HCT116 (cell line): ENCODE data around the gene NOL3. TPM values are rescaled to one million over a fixed set of nuclear protein-coding genes. Genes with fewer than 3 reads are reported as not detected.

ENCODE experiments used
- ATAC-seq: fragments of 200-7000 bp; cut with Tn5 transposase; 2 replicates; pipeline ENCODE4 v1.9.1; 2020; ENCODE audit warnings: mild to moderate bottlenecking, moderate library complexity
- BruUV-seq: library from RNA; stranded (reverse); fragments of 400-500 nt; replicated peaks from 2 replicates; lab custom pipeline; 2021; lab: Mats Ljungman, UMichigan
- CTCF ChIA-PET: fragments of 300-600 bp; sonication (Branson Sonifier 250); formaldehyde crosslinking; loops from one replicate; lab custom pipeline; 2021; ENCODE audit warnings: antibody characterized with exemption; lab: Charles Lee
- POLR2A ChIA-PET: fragments of 300-600, 350-600 bp; sonication (Branson Sonifier 250); formaldehyde crosslinking; loops from one replicate; lab custom pipeline; 2021; ENCODE audit warnings: antibody characterized with exemption; lab: Charles Lee
- RAD21 ChIA-PET, 2 experiments: fragments of 300-600 bp; sonication (Branson Sonifier 250); formaldehyde crosslinking; loops; one replicate each; lab custom pipeline; 2023; ENCODE audit warnings: low total read pairs in 2 of 2; ENCODE audit not compliant: uncharacterized antibody in 2 of 2, unreplicated experiment in 2 of 2, low non-redundant PET in 1 of 2; lab: Charles Lee
- DNase-seq: peaks from one replicate; pipeline ENCODE4 v3.0.0-alpha.2; 2010; ENCODE audit warnings: low read depth, low spot score
- H2AFZ ChIP-seq: fragments of 200-600 bp; shearing (Covaris generic), sonication (generic); 2 replicates; pipeline ENCODE4 v1.6.1; 2017; ENCODE audit warnings: low read depth, mixed run types, mixed read lengths, antibody characterized with exemption, low read length; ENCODE audit not compliant: poor library complexity, severe bottlenecking
- H3K27ac ChIP-seq: 2 replicates; pipeline ENCODE4 v1.5.1; 2012; ENCODE audit warnings: low read depth, low read length
- H3K27me3 ChIP-seq: fragments of 200-600 bp; sonication (generic); 2 replicates; pipeline ENCODE4 v1.6.1; 2016; ENCODE audit warnings: mixed run types, low read length, mixed read lengths; ENCODE audit not compliant: insufficient read depth
- H3K36me3 ChIP-seq, 2 experiments: fragments of 200-500 bp in 1 of 2; fragments of 200-600 bp in 1 of 2; sonication (Bioruptor generic) in 1 of 2; sonication (generic) in 1 of 2; 2 replicates each; pipeline versions ENCODE4 v1.5.1 to v1.6.1; 2014 to 2016; ENCODE audit warnings: low read length in 2 of 2, inconsistent platforms in 1 of 2, mixed read lengths in 1 of 2, mixed run types in 1 of 2; ENCODE audit not compliant: insufficient read depth in 2 of 2, control insufficient read depth in 1 of 2
- H3K4me1 ChIP-seq, 2 experiments: fragments of 200-600 bp in 1 of 2; sonication (generic) in 1 of 2; 2 replicates each; pipeline versions ENCODE4 v1.5.1 to v1.6.1; 2012 to 2017; ENCODE audit warnings: low read length in 2 of 2, inconsistent platforms in 1 of 2, mild to moderate bottlenecking in 1 of 2, mixed read lengths in 1 of 2, mixed run types in 1 of 2, moderate library complexity in 1 of 2; ENCODE audit not compliant: insufficient read depth in 2 of 2, control insufficient read depth in 1 of 2
- H3K4me2 ChIP-seq: fragments of 200-600 bp; sonication (generic); 2 replicates; pipeline ENCODE4 v1.6.1; 2017; ENCODE audit warnings: mixed run types, low read length, mixed read lengths
- H3K4me3 ChIP-seq, 2 experiments: fragments of 200-600 bp in 1 of 2; sonication (generic) in 1 of 2; replicated peaks in 1 of 2; 2 replicates each; pipeline ENCODE4 v1.5.1; 2011 to 2016; ENCODE audit warnings: low read length in 2 of 2, control low read depth in 1 of 2, low read depth in 1 of 2, mild to moderate bottlenecking in 1 of 2, mixed read lengths in 1 of 2, mixed run types in 1 of 2
- H3K79me2 ChIP-seq: fragments of 200-600 bp; sonication (generic); 2 replicates; pipeline ENCODE4 v1.6.1; 2017; ENCODE audit warnings: mild to moderate bottlenecking, mixed run types, low read length, moderate library complexity, mixed read lengths; ENCODE audit not compliant: insufficient read depth
- H3K9ac ChIP-seq: fragments of 200-600 bp; sonication (generic); 2 replicates; pipeline ENCODE4 v1.6.1; 2016; ENCODE audit warnings: low read length, mixed read lengths
- H3K9me2 ChIP-seq: fragments of 200-600 bp; sonication (generic), shearing (Covaris generic); 2 replicates; pipeline ENCODE4 v1.6.1; 2017; ENCODE audit warnings: mixed run types, mild to moderate bottlenecking, moderate library complexity; ENCODE audit not compliant: insufficient read depth
- H3K9me3 ChIP-seq, 2 experiments: fragments of 200-500 bp in 1 of 2; fragments of 200-600 bp in 1 of 2; sonication (Bioruptor generic) in 1 of 2; sonication (generic) in 1 of 2; 2 replicates each; pipeline ENCODE4 v1.6.1; 2014 to 2017; ENCODE audit warnings: low read length in 2 of 2, mixed read lengths in 2 of 2, inconsistent platforms in 1 of 2, low read depth in 1 of 2, mild to moderate bottlenecking in 1 of 2, mixed run types in 1 of 2, moderate library complexity in 1 of 2; ENCODE audit not compliant: control insufficient read depth in 1 of 2, insufficient read depth in 1 of 2
- H4K20me1 ChIP-seq: fragments of 200-600 bp; sonication (generic), shearing (Covaris generic); 2 replicates; pipeline ENCODE4 v1.6.1; 2017; ENCODE audit warnings: mixed run types, mild to moderate bottlenecking, moderate library complexity; ENCODE audit not compliant: insufficient read depth
- ATF3 ChIP-seq: IDR thresholded peaks from 2 replicates; pipeline ENCODE4 v1.6.1; 2012
- CBX3 ChIP-seq: IDR thresholded peaks from 2 replicates; pipeline ENCODE4 v1.6.1; 2012; ENCODE audit warnings: low read depth
- CEBPB ChIP-seq: IDR thresholded peaks from 2 replicates; pipeline ENCODE4 v1.6.1; 2012; ENCODE audit warnings: low read depth
- CTCF ChIP-seq, 3 experiments: fragments of 200-600 bp in 1 of 3; sonication (generic) in 1 of 3; IDR thresholded peaks in 2 of 3; conservative IDR thresholded peaks in 1 of 3; 2 replicates each; pipeline ENCODE4 v1.5.1; 2012 to 2017; ENCODE audit warnings: low read depth in 2 of 3, low read length in 2 of 3, antibody characterized with exemption in 1 of 3, borderline replicate concordance in 1 of 3, control low read depth in 1 of 3, mild to moderate bottlenecking in 1 of 3, mixed read lengths in 1 of 3, mixed run types in 1 of 3, moderate library complexity in 1 of 3; ENCODE audit not compliant: insufficient read depth in 1 of 3
- EGR1 ChIP-seq: IDR thresholded peaks from 2 replicates; pipeline ENCODE4 v1.6.1; 2012; ENCODE audit warnings: low read depth
- EZH2 ChIP-seq: fragments of 200-600 bp; sonication (generic); IDR thresholded peaks from 2 replicates; pipeline ENCODE4 v1.6.1; 2017; ENCODE audit warnings: antibody characterized with exemption, mixed run types
- EZH2phosphoT487 ChIP-seq: fragments of 200-600 bp; IDR thresholded peaks from 2 replicates; pipeline ENCODE4 v1.6.1; 2018; ENCODE audit warnings: antibody characterized with exemption, borderline replicate concordance
- JUND ChIP-seq: IDR thresholded peaks from 2 replicates; pipeline ENCODE4 v1.6.1; 2012
- MAX ChIP-seq: IDR thresholded peaks from 2 replicates; pipeline ENCODE4 v1.6.1; 2012
- POLR2A ChIP-seq: IDR thresholded peaks from 2 replicates; pipeline ENCODE4 v1.7.0; 2011; ENCODE audit warnings: borderline replicate concordance; ENCODE audit not compliant: insufficient read depth, insufficient read length; ENCODE audit errors: extremely low read depth
- POLR2AphosphoS5 ChIP-seq: IDR thresholded peaks from 2 replicates; pipeline ENCODE4 v1.6.1; 2011; ENCODE audit warnings: mild to moderate bottlenecking, low read depth, low read length, moderate library complexity
- REST ChIP-seq: IDR thresholded peaks from 2 replicates; pipeline ENCODE4 v1.6.1; 2012; ENCODE audit warnings: low read depth
- SRF ChIP-seq: IDR thresholded peaks from 2 replicates; pipeline ENCODE4 v1.6.1; 2012; ENCODE audit warnings: low read depth
- TCF7L2 ChIP-seq: IDR thresholded peaks from 2 replicates; pipeline ENCODE4 v1.7.0; 2011; ENCODE audit warnings: borderline replicate concordance, inconsistent platforms; ENCODE audit not compliant: insufficient read depth, insufficient read length; ENCODE audit errors: extremely low read depth
- ZBTB33 ChIP-seq: IDR thresholded peaks from 2 replicates; pipeline ENCODE4 v1.6.1; 2011; ENCODE audit warnings: mild to moderate bottlenecking, low read length, moderate library complexity; ENCODE audit not compliant: insufficient replicate concordance; ENCODE audit errors: extremely low read depth
- ZFX ChIP-seq: fragments of 450-650 bp; IDR thresholded peaks from 2 replicates; pipeline ENCODE4 v1.6.1; 2017
- ZNF274 ChIP-seq: fragments of 200-500 bp; sonication (Bioruptor generic); IDR thresholded peaks from 2 replicates; pipeline ENCODE4 v1.6.1; 2014; ENCODE audit warnings: mild to moderate bottlenecking, low read depth, low read length, inconsistent platforms
- intact Hi-C: fragments of 100-400 bp; cut with micrococcal nuclease; formaldehyde crosslinking; loops from 2 replicates; pipeline ENCODE4 v1.10.0; 2022
- total RNA-seq: library from RNA; stranded (reverse); gene quantifications from one replicate; pipeline ENCODE4 v1.2.1, GENCODE V29; 2021; ENCODE audit not compliant: unreplicated experiment

Gene NOL3
- total RNA-seq, 1 experiment from 2014 or later = 54.0 TPM

GRCh38 chr16:67142342-67142741 lies 28.0 kb upstream of the NOL3 start (continued):
- TF ChIP-seq ZBTB33 = no peak

- no peaks in the 10 kb centered on the region for H3K4me1 ChIP-seq
- no peak for DNase-seq
- H3K36me3 ChIP-seq = peaks cover 31 to 60% of the 10 kb centered on the region in 2 experiments
- intact Hi-C loops = no loop called here
- no peak overlapping the region for H3K4me2 ChIP-seq
- H3K27me3 ChIP-seq = no peaks in the 10 kb centered on the region
- H2AFZ ChIP-seq = no peak overlapping the region
- H3K9ac ChIP-seq = no peak overlapping the region
- no peaks in the 10 kb centered on the region for H3K9me3 ChIP-seq
- RAD21 ChIA-PET = no interaction called here
- POLR2A ChIA-PET = no interaction called here
- H4K20me1 ChIP-seq = no peaks in the 10 kb centered on the region
- ATAC-seq = no peak
- no peak overlapping the region for H3K27ac ChIP-seq
- no TSS peak for BruUV-seq
- CTCF ChIA-PET = no interaction called here
- no peaks in the 10 kb centered on the region for H3K9me2 ChIP-seq
- no peaks in the 10 kb centered on the region for H3K79me2 ChIP-seq
- H3K4me3 ChIP-seq = no peak overlapping the region
- no peak for TF ChIP-seq CTCF (IDR thresholded peaks at IDR 0.05 in 2 of 3, conservative IDR thresholded peaks at IDR 0.05 in 1 of 3; ENCODE audit: borderline replicate concordance in 1 of 3, insufficient read depth in 1 of 3, low read depth in 2 of 3, low read length in 2 of 3)
- no peak for TF ChIP-seq EZH2phosphoT487
- TF ChIP-seq POLR2AphosphoS5 = no peak
- TF ChIP-seq CEBPB = no peak
- no peak for TF ChIP-seq EZH2
- no peak for TF ChIP-seq CBX3
- no peak for TF ChIP-seq MAX
- no peak for TF ChIP-seq EGR1
- no peak for TF ChIP-seq SRF
- TF ChIP-seq ATF3 = no peak
- no peak for TF ChIP-seq ZNF274
- TF ChIP-seq POLR2A = no peak
- no peak for TF ChIP-seq ZFX
- no peak for TF ChIP-seq REST
- TF ChIP-seq TCF7L2 = no peak
- TF ChIP-seq JUND = no peak
Observed at GRCh38 chr16:67144943-67145342, 25.4 kb upstream of the NOL3 start.
